Endothelial cell of umbilical vein (primary cell): ENCODE measurements around the gene TOB2. TPM values are rescaled to one million over a fixed set of nuclear protein-coding genes. Genes with fewer than 3 reads are reported as not detected.

ENCODE experiments used
- BruUV-seq: library from RNA; stranded (reverse); fragments of 400-500 nt; replicated peaks from 2 replicates; lab custom pipeline; 2021; lab: Mats Ljungman, UMichigan
- CTCF ChIA-PET: fragments of 300-600, 350-600 bp; sonication (Branson Sonifier 250); formaldehyde crosslinking; loops from one replicate; lab custom pipeline; 2021; ENCODE audit warnings: antibody characterized with exemption, inconsistent platforms; lab: Charles Lee
- POLR2A ChIA-PET: fragments of 300-600, 350-600 bp; sonication (Branson Sonifier 250); formaldehyde crosslinking; loops from one replicate; lab custom pipeline; 2021; ENCODE audit warnings: antibody characterized with exemption, inconsistent platforms; lab: Charles Lee
- DNase-seq: peaks from one replicate; pipeline ENCODE4 v3.0.0-alpha.2; 2011; ENCODE audit warnings: low read depth, low spot score
- FAIRE-seq: peaks from 2 replicates; lab custom pipeline; 2011; peaks lifted over from hg19 to GRCh38; lab: Jason Lieb, UNC
- H2AFZ ChIP-seq: 2 replicates; pipeline ENCODE4 v1.6.0; 2012; ENCODE audit warnings: low read depth, low read length, control low read depth, inconsistent platforms
- H3K27ac ChIP-seq: 2 replicates; pipeline ENCODE4 v1.5.1; 2011; ENCODE audit warnings: low read depth, mild to moderate bottlenecking, control low read depth, low read length, moderate library complexity; ENCODE audit not compliant: insufficient read depth
- H3K27me3 ChIP-seq, 2 experiments: 2 replicates each; pipeline versions ENCODE4 v1.6.0 to v1.6.1; 2011; ENCODE audit warnings: low read length in 2 of 2, mixed read lengths in 1 of 2; ENCODE audit not compliant: control insufficient read depth in 2 of 2, insufficient read depth in 2 of 2
- H3K36me3 ChIP-seq, 2 experiments: 2 replicates in 1 of 2; 3 replicates in 1 of 2; pipeline ENCODE4 v1.5.1; 2011; ENCODE audit warnings: low read length in 2 of 2, mild to moderate bottlenecking in 1 of 2, moderate library complexity in 1 of 2; ENCODE audit not compliant: control insufficient read depth in 2 of 2, insufficient read depth in 2 of 2; ENCODE audit errors: extremely low read depth in 1 of 2
- H3K4me1 ChIP-seq: 3 replicates; pipeline ENCODE4 v1.5.1; 2011; ENCODE audit warnings: mild to moderate bottlenecking, low read length; ENCODE audit not compliant: control insufficient read depth, insufficient read depth; ENCODE audit errors: extremely low read depth
- H3K4me2 ChIP-seq: 2 replicates; pipeline ENCODE4 v1.6.1; 2011; ENCODE audit warnings: low read length, control low read depth, mixed read lengths; ENCODE audit not compliant: insufficient read depth
- H3K4me3 ChIP-seq, 3 experiments: fragments of 200-600 bp in 1 of 3; sonication (generic), shearing (Covaris generic) in 1 of 3; replicated peaks in 1 of 3; 2 replicates each; pipeline ENCODE4 v1.5.1; 2011 to 2016; ENCODE audit warnings: control low read depth in 3 of 3, low read length in 3 of 3, mild to moderate bottlenecking in 2 of 3, inconsistent platforms in 1 of 3, low read depth in 1 of 3, moderate library complexity in 1 of 3; ENCODE audit not compliant: insufficient read depth in 1 of 3
- H3K79me2 ChIP-seq: 2 replicates; pipeline ENCODE4 v1.6.0; 2012; ENCODE audit warnings: low read length, inconsistent platforms; ENCODE audit not compliant: control insufficient read depth, insufficient read depth
- H3K9ac ChIP-seq: replicated peaks from 2 replicates; pipeline ENCODE3; 2011; ENCODE audit warnings: low read length, control low read depth; ENCODE audit not compliant: insufficient read depth; ENCODE audit errors: extremely low read depth
- H3K9me1 ChIP-seq: replicated peaks from 3 replicates; pipeline ENCODE4 v1.6.0; 2011; ENCODE audit warnings: mild to moderate bottlenecking, low read length; ENCODE audit not compliant: control insufficient read depth, insufficient read depth; ENCODE audit errors: extremely low read depth
- H3K9me3 ChIP-seq: replicated peaks from 2 replicates; pipeline ENCODE4 v1.5.1; 2012; ENCODE audit warnings: low read length, inconsistent platforms; ENCODE audit not compliant: control insufficient read depth, insufficient read depth
- H4K20me1 ChIP-seq: replicated peaks from 2 replicates; pipeline ENCODE3; 2011; ENCODE audit warnings: mild to moderate bottlenecking, low read length; ENCODE audit not compliant: control insufficient read depth, insufficient read depth; ENCODE audit errors: extremely low read depth
- CTCF ChIP-seq, 2 donors: IDR thresholded peaks; 1 replicate in 1 of 2; 2 replicates in 1 of 2; pipeline ENCODE4 v1.5.1; 2011; ENCODE audit warnings: low read length in 2 of 2, mild to moderate bottlenecking in 2 of 2, moderate library complexity in 2 of 2, control low read depth in 1 of 2, inconsistent platforms in 1 of 2, low read depth in 1 of 2; ENCODE audit not compliant: insufficient read depth in 1 of 2; ENCODE audit errors: extremely low read depth in 1 of 2
- EZH2 ChIP-seq: IDR thresholded peaks from 2 replicates; pipeline ENCODE4 v1.6.1; 2012; ENCODE audit warnings: borderline replicate concordance, low read depth, mild to moderate bottlenecking, moderate library complexity, low read length, inconsistent platforms; ENCODE audit not compliant: severe bottlenecking
- FOS ChIP-seq: IDR thresholded peaks from 2 replicates; pipeline ENCODE4 v1.6.1; 2011; ENCODE audit warnings: mild to moderate bottlenecking, low read length, moderate library complexity, borderline replicate concordance; ENCODE audit not compliant: insufficient read depth
- GATA2 ChIP-seq: IDR thresholded peaks from 2 replicates; pipeline ENCODE4 v1.7.0; 2011; ENCODE audit warnings: low read depth, mild to moderate bottlenecking, moderate library complexity, mixed read lengths, low read length; ENCODE audit not compliant: insufficient read length, insufficient read depth
- JUN ChIP-seq: IDR thresholded peaks from 2 replicates; pipeline ENCODE4 v1.6.1; 2011; ENCODE audit warnings: borderline replicate concordance, low read depth; ENCODE audit not compliant: insufficient read length, insufficient read depth
- MAX ChIP-seq: IDR thresholded peaks from 2 replicates; pipeline ENCODE4 v1.6.1; 2011; ENCODE audit not compliant: insufficient read depth, insufficient read length
- MYC ChIP-seq: IDR thresholded peaks from one replicate; pipeline ENCODE4 v1.6.1; 2011; ENCODE audit warnings: mild to moderate bottlenecking, low read depth, low read length
- POLR2A ChIP-seq: IDR thresholded peaks from 2 replicates; pipeline ENCODE4 v1.6.1; 2012; ENCODE audit warnings: low read depth, mild to moderate bottlenecking, control low read depth, low read length
- POLR2AphosphoS5 ChIP-seq: IDR thresholded peaks from 2 replicates; pipeline ENCODE4 v1.6.1; 2012; ENCODE audit warnings: low read depth, mild to moderate bottlenecking, control low read depth, low read length, moderate library complexity; ENCODE audit not compliant: insufficient read depth
- dilution Hi-C: fragments of 300-500 bp; cut with MboI; formaldehyde crosslinking; loops from one replicate; pipeline ENCODE4 v1.15.0; 2019; ENCODE audit warnings: low sequenced_read_pairs; ENCODE audit not compliant: extremely low pct_ligation_motif_present
- intact Hi-C: fragments of 100-400 bp; cut with micrococcal nuclease; formaldehyde crosslinking; loops from one replicate; pipeline ENCODE4 v1.10.0; 2022
- polyA plus RNA-seq, 4 experiments: library from polyadenylated mRNA; depleted of rRNA in 3 of 4; stranded (reverse) in 3 of 4; unstranded in 1 of 4; fragments of >200 nt; gene quantifications; 2 replicates each; pipeline versions ENCODE4 v1.2.1 to v1.2.3, GENCODE V29; 2011 to 2012; ENCODE audit warnings: missing spikeins in 1 of 4
- total RNA-seq: library from RNA; stranded (reverse); gene quantifications from 2 replicates; pipeline ENCODE4 v1.2.3, GENCODE V29; 2021

TOB2 gene
- total and polyA plus RNA-seq, 2 donors (not counting 3 experiments of a cell fraction or from before 2014, with no cell fraction given) = 21.7 to 44.7 TPM

- Histone ChIP-seq H3K27me3 (no peaks in the 10 kb centered on the region), H3K9me3 (no peaks in the 10 kb centered on the region), H3K79me2 (peaks cover 62% of the 10 kb centered on the region), H3K27ac (no peak overlapping the region), H3K9ac (no peak overlapping the region), H3K4me1 (no peaks in the 10 kb centered on the region), H4K20me1 (no peaks in the 10 kb centered on the region), H3K36me3 (no peaks in the 10 kb centered on the region), H3K4me2 (no peak overlapping the region), H2AFZ (no peak overlapping the region), H3K9me1 (no peaks in the 10 kb centered on the region), H3K4me3 (no peak overlapping the region)
- ChIA-PET CTCF (no interaction called here), POLR2A (no interaction called here)
- DNase-seq = no peak
- BruUV-seq = no TSS peak
- TF ChIP-seq MYC = no peak
- TF ChIP-seq JUN = no peak
- TF ChIP-seq CTCF (IDR thresholded peaks at IDR 0.05; ENCODE audit: extremely low read depth in 1 of 2, insufficient read depth in 1 of 2, low read depth in 1 of 2, low read length in 2 of 2) = no peak
- no peak for TF ChIP-seq FOS
- no peak for TF ChIP-seq GATA2
- TF ChIP-seq POLR2A = no peak
- no peak for TF ChIP-seq EZH2
- TF ChIP-seq MAX = no peak
- no peak for TF ChIP-seq POLR2AphosphoS5
- intact Hi-C loops (no loop called here), dilution Hi-C loops (no loop called here)
- FAIRE-seq = no peak
These were observed 35.8 kb upstream of the TOB2 start for GRCh38 chr22:41482319-41482935.
